Gastrocnemius medialis (tissue), 4 donors: ENCODE results near the gene SLC5A10. TPM values are rescaled to one million over a fixed set of nuclear protein-coding genes. Genes with fewer than 3 reads are reported as not detected.

Source experiments
- ATAC-seq, 2 donors: fragments of 150-250 bp; one replicate each; pipeline ENCODE4 v1.9.1; 2016
- DNase-seq, 2 donors: peaks; one replicate each; pipeline ENCODE4 v3.0.0-alpha.2; 2019
- H3K27ac ChIP-seq, 4 donors: fragments of 200-600 bp; sonication (generic); 1 replicate in 1 of 4; 2 replicates in 3 of 4; pipeline ENCODE4 v1.5.1; 2016 to 2018; ENCODE audit warnings: mild to moderate bottlenecking in 2 of 4, moderate library complexity in 1 of 4
- H3K27me3 ChIP-seq, 3 donors: fragments of 200-600 bp; sonication (generic) in 2 of 3; 1 replicate in 1 of 3; 2 replicates in 2 of 3; pipeline versions ENCODE4 v1.5.1 to v1.6.0; 2016 to 2019; ENCODE audit warnings: mild to moderate bottlenecking in 1 of 3, moderate library complexity in 1 of 3
- H3K36me3 ChIP-seq, 2 donors: fragments of 200-600 bp; sonication (generic) in 1 of 2; one replicate each; pipeline ENCODE4 v1.5.1; 2017 to 2018
- H3K4me1 ChIP-seq, 2 donors: fragments of 200-600 bp; sonication (generic) in 1 of 2; one replicate each; pipeline ENCODE4 v1.5.1; 2016 to 2017; ENCODE audit warnings: mild to moderate bottlenecking in 2 of 2
- H3K4me3 ChIP-seq, 4 donors: fragments of 200-600 bp; sonication (generic) in 3 of 4; 1 replicate in 1 of 4; 2 replicates in 3 of 4; pipeline ENCODE4 v1.5.1; 2016 to 2019; ENCODE audit warnings: mild to moderate bottlenecking in 2 of 4
- H3K9me3 ChIP-seq, 3 donors: fragments of 200-600 bp; sonication (generic) in 2 of 3; 1 replicate in 1 of 3; 2 replicates in 2 of 3; pipeline ENCODE4 v1.5.1; 2016 to 2019
- POLR2A ChIP-seq, 2 donors: fragments of 450-650 bp; IDR thresholded peaks; one replicate each; pipeline ENCODE4 v1.6.1; 2017; ENCODE audit warnings: antibody characterized with exemption in 2 of 2, mild to moderate bottlenecking in 2 of 2, moderate library complexity in 2 of 2
- in situ Hi-C, 4 donors: fragments of 200-750 bp; cut with MboI; loops; one replicate each; pipeline versions ENCODE4 v1.15.0 to v1.8.0; 2017; ENCODE audit warnings: low sequenced_read_pairs in 4 of 4
- intact Hi-C: fragments of 100-400 bp; cut with DNase I; formaldehyde crosslinking; loops from one replicate; pipeline ENCODE4 v1.15.1; 2023; ENCODE audit warnings: low total_unique reads
- total RNA-seq, 4 donors: library from RNA; depleted of rRNA; stranded (reverse); fragments of >200 nt; gene quantifications; one replicate each; pipeline versions ENCODE4 v1.1.0 to v1.2.3, GENCODE V29; 2016
- TF ChIP-seq, protein P1 (sequence below), 5 experiments: fragments of 450-650 bp in 3 of 5; fragments of 200-600 bp in 2 of 5; sonication (generic) in 2 of 5; IDR thresholded peaks in 4 of 5; conservative IDR thresholded peaks in 1 of 5; 1 replicate in 4 of 5; 2 replicates in 1 of 5; pipeline ENCODE4 v1.5.1; 2016 to 2019; ENCODE audit warnings: antibody characterized with exemption in 5 of 5, mild to moderate bottlenecking in 3 of 5, moderate library complexity in 3 of 5

SLC5A10 gene
- total RNA-seq, 4 donors from 2014 or later = not detected

DNA sequence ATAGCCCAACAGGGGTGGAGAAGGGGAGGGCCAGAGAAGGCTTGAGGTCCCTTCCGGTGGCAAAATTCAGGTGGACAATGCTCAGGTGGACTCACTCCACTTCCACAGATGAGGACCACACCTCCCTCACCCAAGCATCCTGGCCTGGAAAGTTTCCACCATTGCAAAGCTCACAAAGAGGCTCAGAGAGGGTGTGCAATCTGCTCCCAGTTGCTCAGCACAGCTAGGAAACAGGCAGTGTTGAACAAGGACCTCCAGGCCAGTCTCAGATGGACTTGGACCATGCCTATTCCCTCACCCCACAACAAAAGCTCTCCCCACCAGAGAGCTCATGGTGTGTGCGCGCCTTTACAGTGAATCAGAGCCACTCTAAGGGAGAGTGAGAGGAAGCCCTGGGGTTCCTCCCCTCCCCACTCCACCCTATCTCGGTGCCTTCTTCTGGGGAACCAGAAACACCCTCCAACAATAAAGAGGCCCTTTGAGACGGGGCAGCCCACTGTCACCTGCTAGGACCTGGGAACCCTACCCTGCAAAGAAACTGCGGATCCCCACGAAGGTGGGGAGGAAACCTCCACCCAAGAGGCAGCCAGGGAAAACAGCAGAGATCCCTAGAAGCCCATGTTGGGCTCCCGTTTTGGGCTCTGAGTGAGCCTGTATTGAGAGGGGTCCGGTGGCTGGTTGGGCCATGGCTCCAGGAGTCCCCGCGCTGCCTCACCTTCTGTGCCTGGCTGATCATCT is 51.0 kb downstream of the SLC5A10 start:
- H3K27ac ChIP-seq = no peak overlapping the region
- no peaks in the 10 kb centered on the region for H3K36me3 ChIP-seq
- no peak for DNase-seq
- TF ChIP-seq POLR2A (IDR thresholded peaks at IDR 0.05) = no peak
- TF ChIP-seq, protein P1, sequence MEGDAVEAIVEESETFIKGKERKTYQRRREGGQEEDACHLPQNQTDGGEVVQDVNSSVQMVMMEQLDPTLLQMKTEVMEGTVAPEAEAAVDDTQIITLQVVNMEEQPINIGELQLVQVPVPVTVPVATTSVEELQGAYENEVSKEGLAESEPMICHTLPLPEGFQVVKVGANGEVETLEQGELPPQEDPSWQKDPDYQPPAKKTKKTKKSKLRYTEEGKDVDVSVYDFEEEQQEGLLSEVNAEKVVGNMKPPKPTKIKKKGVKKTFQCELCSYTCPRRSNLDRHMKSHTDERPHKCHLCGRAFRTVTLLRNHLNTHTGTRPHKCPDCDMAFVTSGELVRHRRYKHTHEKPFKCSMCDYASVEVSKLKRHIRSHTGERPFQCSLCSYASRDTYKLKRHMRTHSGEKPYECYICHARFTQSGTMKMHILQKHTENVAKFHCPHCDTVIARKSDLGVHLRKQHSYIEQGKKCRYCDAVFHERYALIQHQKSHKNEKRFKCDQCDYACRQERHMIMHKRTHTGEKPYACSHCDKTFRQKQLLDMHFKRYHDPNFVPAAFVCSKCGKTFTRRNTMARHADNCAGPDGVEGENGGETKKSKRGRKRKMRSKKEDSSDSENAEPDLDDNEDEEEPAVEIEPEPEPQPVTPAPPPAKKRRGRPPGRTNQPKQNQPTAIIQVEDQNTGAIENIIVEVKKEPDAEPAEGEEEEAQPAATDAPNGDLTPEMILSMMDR (IDR thresholded peaks at IDR 0.05 in 4 of 5, conservative IDR thresholded peaks at IDR 0.05 in 1 of 5) = no peak
- intact Hi-C loops = no loop called here
- H3K4me1 ChIP-seq = peaks cover 0 to 10% of the 10 kb centered on the region in 2 donors
- H3K9me3 ChIP-seq = no peaks in the 10 kb centered on the region
- no peak for ATAC-seq
- peaks cover 0 to 2% (median 0%) of the 10 kb centered on the region in 3 donors for H3K27me3 ChIP-seq
- no peak overlapping the region for H3K4me3 ChIP-seq
- in situ Hi-C loops = loop anchor here in 1 of 4 donors (25.0 kb wide), 1 partner anchor 191 kb away; no protein-coding TSS in a partner anchor

DNA sequence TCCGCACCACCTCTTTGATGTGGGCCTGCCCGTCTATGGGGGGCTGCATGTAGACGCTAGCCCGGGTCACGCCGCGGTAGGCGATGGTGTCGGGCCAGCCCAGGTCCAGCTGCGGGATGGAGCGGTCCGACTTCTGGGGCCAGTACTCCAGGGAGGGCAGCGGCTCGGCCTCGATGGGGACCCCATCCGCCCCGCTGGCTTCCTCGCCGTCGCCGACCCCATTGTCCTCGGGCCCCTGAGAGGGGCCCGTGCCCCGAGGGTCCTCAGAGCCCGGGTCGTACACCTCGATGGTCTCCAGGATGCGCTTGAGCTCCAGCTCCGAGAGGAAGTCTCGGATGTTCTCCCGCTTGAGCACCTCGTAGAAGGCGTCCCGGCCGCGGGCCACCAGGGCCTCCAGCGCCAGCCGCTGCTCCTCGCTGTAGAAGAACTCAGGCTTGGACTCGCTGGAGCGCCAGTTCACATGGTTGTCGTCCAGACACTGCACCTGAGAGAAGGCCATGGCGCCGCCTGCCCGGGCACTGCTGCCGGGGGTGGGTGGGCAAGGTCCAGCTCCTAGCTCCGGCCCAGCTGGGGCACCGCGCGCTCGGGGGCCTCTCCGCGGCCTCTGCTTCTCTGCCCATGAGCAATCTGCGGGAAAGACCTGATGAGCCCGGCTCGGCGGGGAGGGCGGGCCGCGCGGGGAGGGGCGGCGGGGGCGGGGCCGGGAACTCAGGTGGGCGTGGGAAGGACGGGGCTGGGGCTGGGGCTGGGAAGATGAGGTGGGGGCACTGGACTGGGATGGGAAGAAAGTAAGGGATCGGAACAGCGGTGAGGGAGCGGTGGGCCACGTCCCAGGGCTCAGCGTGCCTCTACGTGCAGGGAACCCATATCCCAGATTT is 51.8 kb downstream of the SLC5A10 start:
- Histone ChIP-seq H3K36me3 (no peaks in the 10 kb centered on the region), H3K27me3 (peaks cover 0 to 2% (median 0%) of the 10 kb centered on the region in 3 donors), H3K4me3 (peak overlapping the region; percentile 65 to 75 (median 70)), H3K27ac (peak overlapping the region in 3 of 4 donors; percentile 34 to 69 (median 62)), H3K9me3 (no peaks in the 10 kb centered on the region), H3K4me1 (peaks cover 0 to 10% of the 10 kb centered on the region in 2 donors)
- peak in 1 of 2 donors; percentile 14 for ATAC-seq
- in situ Hi-C loops = loop anchor here in 1 of 4 donors (25.0 kb wide), 1 partner anchor 191 kb away; no protein-coding TSS in a partner anchor
- intact Hi-C loops = no loop called here
- no peak for TF ChIP-seq POLR2A (IDR thresholded peaks at IDR 0.05)
- TF ChIP-seq, protein P1 (IDR thresholded peaks at IDR 0.05 in 4 of 5, conservative IDR thresholded peaks at IDR 0.05 in 1 of 5) = no peak
- no peak for DNase-seq

GRCh38 chr17:19004421-19005136 is 52.6 kb downstream of the SLC5A10 start, which contains the start of gene FAM83G:
Gene FAM83G (minus strand): TSS chr17:19004764. CDS start chr17:19004041, 723 bp downstream.
- intact Hi-C loops = no loop called here
- peaks cover 0 to 10% of the 10 kb centered on the region in 2 donors for H3K4me1 ChIP-seq
- ATAC-seq = peak; percentile 80 to 87

More at GRCh38 chr17:19004421-19005136, 52.6 kb downstream of the SLC5A10 start, which contains the start of gene FAM83G:
- peaks cover 0 to 2% (median 0%) of the 10 kb centered on the region in 3 donors for H3K27me3 ChIP-seq
- DNase-seq = peak; percentile 42 to 77
- no peaks in the 10 kb centered on the region for H3K9me3 ChIP-seq
- peak within 1 kb of the TSS; percentile 35 to 69 (median 64) for H3K27ac ChIP-seq
- peak within 1 kb of the TSS; percentile 65 to 75 (median 70) for H3K4me3 ChIP-seq
- in situ Hi-C loops = loop anchor here in 1 of 4 donors (25.0 kb wide), 1 partner anchor 192 kb away; no protein-coding TSS in a partner anchor
- TF ChIP-seq, protein P1 (IDR thresholded peaks at IDR 0.05 in 4 of 5, conservative IDR thresholded peaks at IDR 0.05 in 1 of 5) = no peak
- peak; percentile 51 to 80 for TF ChIP-seq POLR2A (IDR thresholded peaks at IDR 0.05)
- no peaks in the 10 kb centered on the region for H3K36me3 ChIP-seq
